ENCODE data around the gene MAP2. TPM values are rescaled to one million over a fixed set of nuclear protein-coding genes. Genes with fewer than 3 reads are reported as not detected.

Gene MAP2
- total and polyA plus RNA-seq, 2 experiments from 2014 or later = 2.9 to 4.4 TPM

DNA sequence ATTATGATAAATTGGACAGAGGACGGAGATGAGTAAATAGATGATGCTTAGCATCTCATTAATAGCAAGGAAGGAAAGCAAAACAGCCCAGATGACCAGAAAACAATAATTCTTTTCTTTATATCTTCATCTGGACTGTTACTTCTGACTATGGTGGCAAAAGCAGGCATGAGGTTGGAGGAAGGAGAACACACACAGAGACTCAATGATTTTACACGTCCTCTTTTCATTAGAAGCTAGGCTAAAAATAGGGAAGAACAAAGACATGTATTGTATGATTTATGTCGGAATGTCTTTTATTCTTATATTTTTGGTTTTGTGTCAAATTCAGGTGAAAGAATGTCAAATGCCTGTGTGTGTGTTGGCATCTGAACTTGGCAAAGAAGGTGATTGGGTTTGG, 137.1 kb downstream of the MAP2 start (continued):
- no peak for TF ChIP-seq ZNF114 (CRISPR knock-in tag; IDR thresholded peaks at IDR 0.05)
- no peak for TF ChIP-seq NANOG (IDR thresholded peaks at IDR 0.05; ENCODE audit: borderline replicate concordance)
- TF ChIP-seq, protein P1, sequence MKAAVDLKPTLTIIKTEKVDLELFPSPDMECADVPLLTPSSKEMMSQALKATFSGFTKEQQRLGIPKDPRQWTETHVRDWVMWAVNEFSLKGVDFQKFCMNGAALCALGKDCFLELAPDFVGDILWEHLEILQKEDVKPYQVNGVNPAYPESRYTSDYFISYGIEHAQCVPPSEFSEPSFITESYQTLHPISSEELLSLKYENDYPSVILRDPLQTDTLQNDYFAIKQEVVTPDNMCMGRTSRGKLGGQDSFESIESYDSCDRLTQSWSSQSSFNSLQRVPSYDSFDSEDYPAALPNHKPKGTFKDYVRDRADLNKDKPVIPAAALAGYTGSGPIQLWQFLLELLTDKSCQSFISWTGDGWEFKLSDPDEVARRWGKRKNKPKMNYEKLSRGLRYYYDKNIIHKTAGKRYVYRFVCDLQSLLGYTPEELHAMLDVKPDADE (IDR thresholded peaks at IDR 0.05) = no peak
- no peak for TF ChIP-seq ZNF462 (CRISPR knock-in tag; IDR thresholded peaks at IDR 0.05)
- no peak for TF ChIP-seq STAT1 (IDR thresholded peaks at IDR 0.05; ENCODE audit: unreplicated experiment)
- no peak for TF ChIP-seq EZH2phosphoT487 (IDR thresholded peaks at IDR 0.05; ENCODE audit: unreplicated experiment)
- TF ChIP-seq EZH2 (IDR thresholded peaks at IDR 0.05; ENCODE audit: low read depth, unreplicated experiment) = no peak

DNA sequence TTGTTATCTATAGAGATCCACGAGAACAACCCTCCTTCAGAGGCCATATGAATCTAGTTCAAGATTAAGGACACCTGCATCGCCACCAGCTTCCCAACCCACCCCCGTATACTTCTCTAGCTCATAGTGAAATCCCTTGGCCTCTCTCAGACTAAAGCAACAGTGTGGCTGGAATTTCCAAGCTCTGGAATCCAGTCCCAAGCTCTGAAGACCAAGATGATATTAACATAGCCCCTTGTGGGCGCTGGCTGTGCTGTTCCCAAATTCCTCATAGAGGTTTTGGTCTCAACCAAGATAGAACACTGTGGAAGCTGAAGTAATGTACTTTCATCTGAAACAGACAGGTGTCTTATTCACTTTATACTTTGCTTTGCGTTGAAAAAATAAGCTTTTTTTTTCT, 139.6 kb downstream of the MAP2 start:
- Mint-ChIP-seq H3K4me1 (peaks cover 2% of the 10 kb centered on the region), H3K27me3 (ENCODE audit: insufficient read depth, low read depth, poor library complexity) (no peaks in the 10 kb centered on the region), H3K4me3 (no peak overlapping the region), H3K9me3 (no peaks in the 10 kb centered on the region), H3K36me3 (ENCODE audit: low read depth) (no peaks in the 10 kb centered on the region), H3K27ac (no peak overlapping the region)
- H3K79me2 ChIP-seq (replicated peaks; ENCODE audit: insufficient read depth) = no peaks in the 10 kb centered on the region
- H3K4me1 ChIP-seq (ENCODE audit: insufficient read depth) = no peaks in the 10 kb centered on the region
- no peak overlapping the region for H2AFZ ChIP-seq
- ATAC-seq (peak; percentile 45), DNase-seq (ENCODE audit: low spot score) (peak; percentile 51)
- H3K9me2 ChIP-seq (ENCODE audit: insufficient read depth) = no peaks in the 10 kb centered on the region
- H4K20me1 ChIP-seq (replicated peaks; ENCODE audit: insufficient read depth) = no peaks in the 10 kb centered on the region
- H3K4me2 ChIP-seq = no peak overlapping the region
- H3F3A ChIP-seq (replicated peaks; ENCODE audit: low read depth) = no peaks in the 10 kb centered on the region
- H3K36me3 ChIP-seq (ENCODE audit: insufficient read depth) = no peaks in the 10 kb centered on the region
- H3K27me3 ChIP-seq (ENCODE audit: insufficient read depth) = no peaks in the 10 kb centered on the region
- H3K27ac ChIP-seq (ENCODE audit: low read depth) = no peak overlapping the region
- no peak overlapping the region for H3K4me3 ChIP-seq
- TF ChIP-seq EZH2 (IDR thresholded peaks at IDR 0.05; ENCODE audit: low read depth, unreplicated experiment) (no peak), ZNF462 (CRISPR knock-in tag; IDR thresholded peaks at IDR 0.05) (no peak)
- TF ChIP-seq, protein P1 (IDR thresholded peaks at IDR 0.05) = no peak

All from GM23338 (cell line).